Frontal cortex (tissue), 4 donors: ENCODE data around the gene TNS1. TPM values are rescaled to one million over a fixed set of nuclear protein-coding genes. Genes with fewer than 3 reads are reported as not detected.
"Not testable (repeated sequence)": the region's sequence is repeated elsewhere in the genome, so short reads cannot be mapped to it uniquely, and the experiment has no call there.

ENCODE experiments used
- DNase-seq, 2 donors: peaks; one replicate each; pipeline ENCODE4 v3.0.0; 2012; ENCODE audit warnings: low spot score in 2 of 2
- FAIRE-seq: peaks from 2 replicates; lab custom pipeline; 2012; peaks lifted over from hg19 to GRCh38; lab: Jason Lieb, UNC
- total RNA-seq: library from RNA; depleted of rRNA; stranded (reverse); fragments of >200 nt; gene quantifications from one replicate; pipeline ENCODE4 v1.2.3, GENCODE V29; 2014
- donor health status: control.
- donor health status: control.
- donor health status: control.

TNS1 gene
- total RNA-seq, 1 donor from 2014 or later, result 3.7 TPM

- FAIRE-seq (no peak), DNase-seq (no peak)
Observed at GRCh38 chr2:218030409-218031195, 27.8 kb upstream of the TNS1 start.

DNA sequence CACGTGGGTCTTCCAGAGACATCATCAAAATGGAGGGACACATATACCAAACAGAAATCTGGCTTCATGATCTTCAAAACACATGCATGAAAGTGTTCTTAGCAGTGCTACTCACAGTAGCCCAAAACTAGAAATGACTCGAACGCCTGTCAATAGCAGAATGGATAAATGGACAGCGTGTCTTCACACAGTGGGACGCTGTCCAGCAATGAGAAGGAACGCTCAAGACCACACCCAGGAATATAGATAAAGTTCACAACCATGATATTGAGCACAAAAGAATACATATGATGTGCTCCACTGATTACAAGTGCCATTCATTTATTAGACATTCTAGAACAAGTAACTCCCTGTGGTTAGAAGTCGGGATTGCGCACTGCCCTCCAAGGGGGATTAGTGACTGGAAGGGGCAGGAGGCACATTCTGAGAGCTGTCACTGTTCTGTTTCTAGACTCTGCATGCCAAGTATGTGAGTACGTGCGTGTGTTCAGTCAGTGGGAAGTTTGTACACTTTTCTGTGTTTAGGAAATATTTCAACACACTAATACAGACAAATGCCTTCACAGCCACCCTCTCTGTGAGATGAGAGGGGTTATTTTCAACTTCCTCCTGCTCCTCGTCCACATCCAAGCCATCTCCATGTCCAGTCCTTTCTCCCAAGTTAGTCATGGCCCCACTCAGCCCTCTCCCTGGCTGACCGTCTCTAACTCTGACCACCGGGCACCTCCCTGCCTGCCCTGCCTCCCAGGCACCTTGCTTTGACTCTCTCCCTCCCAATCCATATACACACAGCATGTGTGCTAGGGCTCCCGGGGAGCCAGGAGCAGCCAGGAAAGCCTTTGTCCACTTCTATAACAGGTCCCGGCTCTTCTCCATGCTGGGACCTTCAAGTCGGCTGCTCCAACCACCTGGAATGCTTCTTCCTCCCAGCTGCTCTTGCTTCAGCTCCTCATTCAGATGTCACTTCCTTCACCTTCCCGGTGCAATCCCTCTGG is 26.9 kb upstream of the TNS1 start:
- no peak for FAIRE-seq
- peak in 1 of 2 donors; percentile 7 for DNase-seq

GRCh38 chr2:218028562-218029348 is 26.0 kb upstream of the TNS1 start:
- DNase-seq, result peak in 1 of 2 donors; percentile 3

GRCh38 chr2:218028189-218028495 is 25.3 kb upstream of the TNS1 start:
- FAIRE-seq, result no peak
- peak in 1 of 2 donors; percentile 6 for DNase-seq

More at GRCh38 chr2:218028562-218029348, 26.0 kb upstream of the TNS1 start:
- no peak for FAIRE-seq

DNA sequence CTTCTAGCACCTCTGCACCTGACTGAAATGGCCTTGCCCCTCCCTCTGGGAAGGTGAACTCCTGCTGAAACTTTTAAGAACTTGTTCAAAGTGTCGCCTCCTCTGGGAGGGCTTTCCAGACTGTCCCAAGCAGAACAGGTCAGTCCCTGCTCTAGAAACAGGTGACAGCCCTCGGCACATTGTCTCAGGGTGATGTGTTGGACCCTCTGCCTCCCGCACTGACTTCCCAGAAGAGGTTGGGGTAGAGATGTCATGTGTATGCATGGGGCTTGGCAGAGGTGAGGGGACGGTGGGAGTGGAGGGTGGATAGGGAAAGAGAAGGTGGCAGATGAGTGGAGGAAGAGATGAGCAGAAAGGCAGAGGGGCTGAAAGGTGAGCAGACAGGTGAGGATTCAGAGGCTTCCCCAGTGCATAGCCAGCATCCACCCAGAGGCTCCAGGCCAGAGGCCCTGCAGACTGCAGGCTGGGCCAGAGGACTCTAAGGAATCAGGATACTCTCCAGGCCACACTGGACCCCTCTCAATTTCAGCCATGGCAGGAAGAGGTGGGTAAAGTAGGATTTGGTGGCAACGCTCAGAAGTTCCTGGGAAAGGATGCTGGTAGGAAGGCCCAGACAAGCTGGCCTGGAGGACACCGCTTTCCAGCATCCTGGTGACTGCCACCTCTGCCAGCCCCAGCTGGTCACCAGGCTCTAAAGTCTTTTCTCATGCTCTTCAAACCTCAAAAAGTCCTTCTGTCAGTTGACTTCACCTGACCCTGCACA is 24.8 kb upstream of the TNS1 start:
- DNase-seq, result peak in 1 of 2 donors; percentile 3
- FAIRE-seq, result no peak

- FAIRE-seq (no peak), DNase-seq (peak in 1 of 2 donors; percentile 4)
Observed at GRCh38 chr2:218026676-218027425, 24.1 kb upstream of the TNS1 start.

- FAIRE-seq (no peak), DNase-seq (no peak)
Observed at GRCh38 chr2:218026244-218026643, 23.4 kb upstream of the TNS1 start.

GRCh38 chr2:218024871-218025270 is 22.1 kb upstream of the TNS1 start:
- DNase-seq (no peak), FAIRE-seq (no peak)

DNA sequence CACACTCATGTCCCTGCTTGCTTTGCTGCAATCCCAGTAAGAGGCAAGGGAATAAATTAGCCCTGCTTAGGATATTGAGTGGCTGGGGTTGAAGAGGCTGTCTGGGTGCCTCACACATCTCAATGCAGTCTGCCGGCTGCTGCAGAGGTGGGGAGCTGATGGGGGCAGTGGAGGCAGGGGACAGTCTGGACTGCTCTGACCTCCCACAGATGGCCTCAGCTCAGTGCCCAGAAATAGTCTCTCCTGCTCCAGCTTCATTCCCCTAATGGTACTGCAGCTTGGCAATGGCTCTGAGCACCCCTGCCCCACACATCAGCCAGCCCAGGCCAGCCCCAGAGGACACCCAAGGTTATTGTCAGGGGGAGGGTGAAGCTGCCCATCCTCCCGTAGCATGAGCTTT is 21.5 kb upstream of the TNS1 start:
- FAIRE-seq (no peak), DNase-seq (no peak)

DNA sequence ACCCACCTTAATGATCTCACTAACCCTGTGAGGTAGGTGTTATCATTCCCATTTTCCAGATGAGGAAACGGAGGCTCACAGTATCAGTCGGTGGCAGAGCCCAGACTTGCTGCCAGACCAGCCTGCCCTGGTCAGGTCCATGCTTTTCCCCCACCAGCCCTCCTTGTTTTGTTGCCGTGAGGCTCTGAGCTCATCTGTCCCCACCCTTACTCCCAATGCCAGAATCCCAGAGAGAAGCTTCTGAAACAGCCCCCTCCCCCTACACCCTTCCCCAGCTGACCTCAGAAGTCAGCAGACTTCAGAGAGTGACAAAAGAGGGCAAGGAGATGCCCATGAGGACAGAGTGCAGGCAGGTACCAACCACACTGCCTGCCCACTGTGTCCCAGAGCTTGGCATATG is 20.8 kb upstream of the TNS1 start:
- no peak for DNase-seq
- FAIRE-seq, result no peak

- no peak for FAIRE-seq
- no peak for DNase-seq
Observed at GRCh38 chr2:218022851-218023530, 20.2 kb upstream of the TNS1 start.

- DNase-seq (no peak), FAIRE-seq (no peak)
Observed at GRCh38 chr2:218022131-218022850, 19.5 kb upstream of the TNS1 start.

GRCh38 chr2:218021536-218022071 is 18.8 kb upstream of the TNS1 start:
- FAIRE-seq, result no peak
- no peak for DNase-seq

DNA sequence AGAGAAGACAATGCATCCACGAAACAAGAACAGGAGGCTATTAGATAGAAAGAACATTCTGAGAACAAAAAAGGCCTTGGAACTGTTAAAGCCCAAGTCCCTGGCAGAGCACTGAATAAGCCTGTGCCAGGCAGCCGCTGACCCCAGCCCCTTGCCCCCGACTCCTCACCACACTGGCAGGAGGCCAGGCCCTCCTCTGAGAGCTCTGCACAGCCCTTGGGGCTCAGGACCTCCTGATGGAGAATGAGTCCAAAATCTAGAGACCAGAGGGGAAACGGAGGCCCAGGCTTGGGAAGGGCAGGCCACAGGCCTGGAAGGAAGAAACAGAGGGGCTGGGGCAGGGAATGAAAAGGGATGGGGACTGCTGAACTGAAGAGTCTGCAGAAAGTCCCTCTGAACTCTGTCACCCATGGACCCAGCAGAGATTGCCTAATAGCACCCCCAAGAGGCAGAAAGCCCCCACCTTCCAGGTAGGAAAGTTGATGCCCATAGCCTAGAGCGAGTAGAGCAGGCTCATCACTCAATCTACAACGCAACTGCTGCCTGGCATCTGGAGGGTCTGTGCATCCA is 18.3 kb upstream of the TNS1 start:
- DNase-seq (no peak), FAIRE-seq (no peak)

DNA sequence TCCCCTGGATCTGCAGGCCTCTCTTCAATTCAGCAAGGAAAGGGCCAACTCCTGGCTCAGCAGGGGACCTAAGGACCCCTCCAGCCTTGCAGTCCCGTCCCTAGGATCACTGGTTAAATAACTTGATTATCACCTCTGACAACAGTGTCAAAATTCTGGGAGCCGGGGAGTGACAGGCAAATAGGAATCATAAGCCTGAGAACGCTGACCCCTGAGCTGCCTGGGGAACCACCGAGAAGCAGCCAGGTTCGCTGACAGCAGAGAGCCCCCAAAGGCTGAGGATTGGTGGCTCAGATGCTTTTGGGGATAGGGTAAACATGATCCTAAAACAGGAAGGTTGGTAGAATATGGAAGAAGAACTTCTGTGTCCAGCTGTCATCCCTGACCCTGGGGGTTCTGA is 17.5 kb upstream of the TNS1 start:
- DNase-seq, result no peak
- no peak for FAIRE-seq

DNA sequence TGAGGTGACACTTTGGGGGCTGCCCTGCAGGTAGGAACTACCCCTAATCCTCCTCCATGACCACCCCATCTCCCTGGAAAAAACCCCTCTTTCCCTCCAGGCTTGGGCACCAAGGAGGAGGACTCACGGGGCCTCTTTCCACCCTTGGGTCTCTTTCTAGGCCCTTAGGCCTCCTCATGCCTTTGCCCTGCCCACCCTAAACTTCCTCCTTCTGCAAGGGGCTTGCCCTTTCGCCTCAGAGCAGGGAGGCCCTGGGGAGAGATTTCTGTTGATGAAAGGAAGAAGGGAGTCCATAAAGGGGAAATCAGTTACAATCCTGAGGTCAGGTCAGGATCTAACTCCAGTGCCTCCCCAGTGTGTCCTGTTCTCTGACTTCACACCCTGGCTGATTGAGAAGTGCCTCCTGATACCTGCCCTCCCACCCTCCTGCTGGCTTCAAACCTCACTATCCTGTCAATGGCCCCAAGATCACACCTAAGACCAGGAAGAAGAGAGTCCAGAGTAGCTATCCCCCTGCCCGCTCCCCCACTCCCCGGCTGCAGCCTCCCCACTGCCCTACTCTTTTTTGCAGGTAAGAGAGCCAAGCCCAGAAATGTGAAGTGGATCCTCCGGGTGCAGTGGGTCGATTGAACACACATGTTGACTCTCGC is 16.7 kb upstream of the TNS1 start:
- DNase-seq, result no peak
- no peak for FAIRE-seq

- not testable (repeated sequence) for DNase-seq, FAIRE-seq
Observed at GRCh38 chr2:218018842-218019125, 16.0 kb upstream of the TNS1 start.
